HG02870 (cell line): ENCODE measurements around the gene FAM171A2.
"Not testable (repeated sequence)": the region's sequence is repeated elsewhere in the genome, so short reads cannot be mapped to it uniquely, and the experiment has no call there.

ENCODE experiments used
- ATAC-seq: cut with Tn5 transposase; IDR thresholded peaks from one replicate; pipeline ENCODE4 v1.9.1; 2021; ENCODE audit warnings: mild to moderate bottlenecking, moderate library complexity; ENCODE audit not compliant: unreplicated experiment

Gene FAM171A2

GRCh38 chr17:44384281-44384822 lies 20.7 kb upstream of the FAM171A2 start:
- no peak for ATAC-seq

GRCh38 chr17:44383861-44384260 lies 20.2 kb upstream of the FAM171A2 start:
- no peak for ATAC-seq

GRCh38 chr17:44383363-44383762 lies 19.7 kb upstream of the FAM171A2 start:
- no peak for ATAC-seq

- no peak for ATAC-seq
Measured at GRCh38 chr17:44382917-44383316, 19.3 kb upstream of the FAM171A2 start.

- ATAC-seq: no peak
Measured at GRCh38 chr17:44381810-44382305, 18.2 kb upstream of the FAM171A2 start.

- no peak for ATAC-seq
Measured at GRCh38 chr17:44380767-44381166, 17.1 kb upstream of the FAM171A2 start.

- ATAC-seq: no peak
Measured at GRCh38 chr17:44379887-44380286, 16.2 kb upstream of the FAM171A2 start.

GRCh38 chr17:44378171-44378705 lies 14.6 kb upstream of the FAM171A2 start:
- ATAC-seq: no peak

GRCh38 chr17:44376779-44377178 lies 13.1 kb upstream of the FAM171A2 start:
- no peak for ATAC-seq

- ATAC-seq: no peak
Measured at GRCh38 chr17:44376124-44376523, 12.5 kb upstream of the FAM171A2 start.

- no peak for ATAC-seq
Measured at GRCh38 chr17:44375196-44376017, 11.8 kb upstream of the FAM171A2 start.

- ATAC-seq: no peak
Measured at GRCh38 chr17:44374306-44375195, 10.9 kb upstream of the FAM171A2 start.

GRCh38 chr17:44372036-44372435 lies 8.4 kb upstream of the FAM171A2 start:
- ATAC-seq: no peak

- not testable (repeated sequence) for ATAC-seq
Measured at GRCh38 chr17:44369414-44370023, 5.9 kb upstream of the FAM171A2 start.

- ATAC-seq: not testable (repeated sequence)
Measured at GRCh38 chr17:44368391-44369243, 5.0 kb upstream of the FAM171A2 start.

- ATAC-seq: no peak
Measured at GRCh38 chr17:44367231-44367979, 3.8 kb upstream of the FAM171A2 start.

GRCh38 chr17:44365051-44365450 lies 1.4 kb upstream of the FAM171A2 start:
- not testable (repeated sequence) for ATAC-seq

- no peak for ATAC-seq
Measured at GRCh38 chr17:44362949-44363612, 572 bp downstream of the FAM171A2 start.
